H1 (cell line): Measurements from ENCODE around the gene OPN1MW3.

Source experiments
- BRCA1 ChIP-seq: IDR thresholded peaks from 2 replicates; pipeline ENCODE4 v1.6.1; 2012; ENCODE audit warnings: low read depth, low read length, improper control_type of control experiment
- EP300 ChIP-seq, 2 experiments: IDR thresholded peaks; 1 replicate in 1 of 2; 2 replicates in 1 of 2; pipeline ENCODE4 v1.6.1; 2011 to 2012; ENCODE audit warnings: low read depth in 2 of 2, low read length in 2 of 2, mild to moderate bottlenecking in 2 of 2, borderline replicate concordance in 1 of 2, inconsistent platforms in 1 of 2, moderate library complexity in 1 of 2
- EZH2 ChIP-seq: fragments of 200-600 bp; sonication (generic); IDR thresholded peaks from 2 replicates; pipeline ENCODE4 v1.7.1; 2012; ENCODE audit warnings: low read depth, mild to moderate bottlenecking, moderate library complexity, low read length, inconsistent platforms; ENCODE audit not compliant: severe bottlenecking
- GABPA ChIP-seq: IDR thresholded peaks from 2 replicates; pipeline ENCODE4 v1.6.1; 2011; ENCODE audit warnings: mild to moderate bottlenecking, low read length, moderate library complexity, borderline replicate concordance; ENCODE audit not compliant: insufficient read depth
- JUND ChIP-seq: IDR thresholded peaks from 2 replicates; pipeline ENCODE4 v1.6.1; 2011; ENCODE audit warnings: mild to moderate bottlenecking, improper control_type of control experiment, low read length
- POLR2A ChIP-seq, 2 experiments: IDR thresholded peaks; 1 replicate in 1 of 2; 2 replicates in 1 of 2; pipeline ENCODE4 v1.6.1; 2011; ENCODE audit warnings: low read depth in 2 of 2, low read length in 2 of 2, mild to moderate bottlenecking in 2 of 2; ENCODE audit errors: control extremely low read depth in 1 of 2
- POLR2AphosphoS5 ChIP-seq: IDR thresholded peaks from 2 replicates; pipeline ENCODE4 v1.6.1; 2011; ENCODE audit warnings: low read depth, low read length
- RAD21 ChIP-seq, 2 experiments: IDR thresholded peaks in 1 of 2; conservative IDR thresholded peaks in 1 of 2; 2 replicates each; pipeline ENCODE4 v1.6.1; 2011; ENCODE audit warnings: low read depth in 2 of 2, low read length in 2 of 2, improper control_type of control experiment in 1 of 2, inconsistent platforms in 1 of 2, mild to moderate bottlenecking in 1 of 2, moderate library complexity in 1 of 2
- TF ChIP-seq, protein P1 (sequence below), 3 experiments: IDR thresholded peaks; 1 replicate in 2 of 3; 2 replicates in 1 of 3; pipeline versions ENCODE4 v1.5.1 to v1.6.1; 2011; ENCODE audit warnings: low read length in 3 of 3, mild to moderate bottlenecking in 3 of 3, inconsistent platforms in 2 of 3, low read depth in 1 of 3, moderate library complexity in 1 of 3; ENCODE audit not compliant: insufficient read depth in 1 of 3; ENCODE audit errors: control extremely low read depth in 1 of 3

GRCh38 chrX:154295664-154296310 lies 38.4 kb downstream of the OPN1MW3 start, which contains the start of gene TKTL1:
- TF ChIP-seq GABPA = no peak
- no peak for TF ChIP-seq EP300 (IDR thresholded peaks at IDR 0.05; ENCODE audit: borderline replicate concordance in 1 of 2, low read depth in 2 of 2, low read length in 2 of 2)
- TF ChIP-seq RAD21 (IDR thresholded peaks at IDR 0.05 in 1 of 2, conservative IDR thresholded peaks at IDR 0.05 in 1 of 2; ENCODE audit: low read depth in 2 of 2, low read length in 2 of 2) = no peak
- no peak for TF ChIP-seq JUND
- TF ChIP-seq BRCA1 = no peak
- no peak for TF ChIP-seq POLR2AphosphoS5
- TF ChIP-seq, protein P1, sequence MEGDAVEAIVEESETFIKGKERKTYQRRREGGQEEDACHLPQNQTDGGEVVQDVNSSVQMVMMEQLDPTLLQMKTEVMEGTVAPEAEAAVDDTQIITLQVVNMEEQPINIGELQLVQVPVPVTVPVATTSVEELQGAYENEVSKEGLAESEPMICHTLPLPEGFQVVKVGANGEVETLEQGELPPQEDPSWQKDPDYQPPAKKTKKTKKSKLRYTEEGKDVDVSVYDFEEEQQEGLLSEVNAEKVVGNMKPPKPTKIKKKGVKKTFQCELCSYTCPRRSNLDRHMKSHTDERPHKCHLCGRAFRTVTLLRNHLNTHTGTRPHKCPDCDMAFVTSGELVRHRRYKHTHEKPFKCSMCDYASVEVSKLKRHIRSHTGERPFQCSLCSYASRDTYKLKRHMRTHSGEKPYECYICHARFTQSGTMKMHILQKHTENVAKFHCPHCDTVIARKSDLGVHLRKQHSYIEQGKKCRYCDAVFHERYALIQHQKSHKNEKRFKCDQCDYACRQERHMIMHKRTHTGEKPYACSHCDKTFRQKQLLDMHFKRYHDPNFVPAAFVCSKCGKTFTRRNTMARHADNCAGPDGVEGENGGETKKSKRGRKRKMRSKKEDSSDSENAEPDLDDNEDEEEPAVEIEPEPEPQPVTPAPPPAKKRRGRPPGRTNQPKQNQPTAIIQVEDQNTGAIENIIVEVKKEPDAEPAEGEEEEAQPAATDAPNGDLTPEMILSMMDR (IDR thresholded peaks at IDR 0.05; ENCODE audit: control extremely low read depth in 1 of 3, insufficient read depth in 1 of 3, low read depth in 1 of 3, low read length in 3 of 3) = no peak
- no peak for TF ChIP-seq EZH2
- TF ChIP-seq POLR2A (IDR thresholded peaks at IDR 0.05; ENCODE audit: control extremely low read depth in 1 of 2, low read depth in 2 of 2, low read length in 2 of 2) = no peak
